Measurements from ENCODE around the gene ARHGAP26.

- TF ChIP-seq POLR2AphosphoS5 (IDR thresholded peaks at IDR 0.05) = no peak
- TF ChIP-seq CTCF (IDR thresholded peaks at IDR 0.05 in 8 of 11, conservative IDR thresholded peaks at IDR 0.05 in 3 of 11) = no peak
Measured at GRCh38 chr5:142811866-142812557, 41.8 kb downstream of the ARHGAP26 start.
